ENCODE data around the gene CFAP52.
"Not testable (repeated sequence)": the region's sequence is repeated elsewhere in the genome, so short reads cannot be mapped to it uniquely, and the experiment has no call there.

Gene CFAP52
- 0 reads per million in 3 experiments for total RNA-seq

GRCh38 chr17:9576521-9577372, at the start of gene CFAP52:
Gene CFAP52 (plus strand): TSS chr17:9576642. CDS start chr17:9576696, 54 bp downstream.
- peak; percentile 69 for DNase-seq

- DNase-seq: no peak
Observed at GRCh38 chr17:9527788-9528187, 48.7 kb upstream of the CFAP52 start.

GRCh38 chr17:9529033-9529700, 47.3 kb upstream of the CFAP52 start:
- DNase-seq: no peak

- DNase-seq: no peak
Observed at GRCh38 chr17:9531034-9531433, 45.4 kb upstream of the CFAP52 start.

GRCh38 chr17:9532715-9533114, 43.7 kb upstream of the CFAP52 start:
- no peak for DNase-seq

- no peak for DNase-seq
Observed at GRCh38 chr17:9533441-9533840, 43.0 kb upstream of the CFAP52 start.

- DNase-seq: no peak
Observed at GRCh38 chr17:9536061-9536460, 40.4 kb upstream of the CFAP52 start.

GRCh38 chr17:9537177-9537776, 39.2 kb upstream of the CFAP52 start:
- DNase-seq: no peak

- no peak for DNase-seq
Observed at GRCh38 chr17:9538626-9539025, 37.8 kb upstream of the CFAP52 start.

- no peak for DNase-seq
Observed at GRCh38 chr17:9541718-9542117, 34.7 kb upstream of the CFAP52 start.

- no peak for DNase-seq
Observed at GRCh38 chr17:9544221-9544620, 32.2 kb upstream of the CFAP52 start.

GRCh38 chr17:9549215-9549614, 27.2 kb upstream of the CFAP52 start:
- DNase-seq: no peak

GRCh38 chr17:9553181-9553580, 23.3 kb upstream of the CFAP52 start:
- no peak for DNase-seq

- DNase-seq: no peak
Observed at GRCh38 chr17:9553596-9553995, 22.8 kb upstream of the CFAP52 start.

- peak; percentile 41 for DNase-seq
Observed at GRCh38 chr17:9554715-9555114, 21.7 kb upstream of the CFAP52 start.

GRCh38 chr17:9557161-9557755, 19.2 kb upstream of the CFAP52 start:
- DNase-seq: no peak

- no peak for DNase-seq
Observed at GRCh38 chr17:9557857-9558256, 18.6 kb upstream of the CFAP52 start.

- DNase-seq: no peak
Observed at GRCh38 chr17:9564104-9564503, 12.3 kb upstream of the CFAP52 start.

- peak; percentile 36 for DNase-seq
Observed at GRCh38 chr17:9566067-9566466, 10.4 kb upstream of the CFAP52 start.

GRCh38 chr17:9566739-9567138, 9.7 kb upstream of the CFAP52 start:
- not testable (repeated sequence) for DNase-seq

- no peak for DNase-seq
Observed at GRCh38 chr17:9568004-9568403, 8.4 kb upstream of the CFAP52 start.

GRCh38 chr17:9568957-9569588, 7.4 kb upstream of the CFAP52 start:
- no peak for DNase-seq

GRCh38 chr17:9571201-9571600, 5.2 kb upstream of the CFAP52 start:
- no peak for DNase-seq

Measured in central memory CD4-positive, alpha-beta T cell (primary cell).